ENCODE results near the gene TANGO2. TPM values are rescaled to one million over a fixed set of nuclear protein-coding genes. Genes with fewer than 3 reads are reported as not detected.

The TANGO2 gene
- total and polyA plus RNA-seq, 2 of the 8 experiments (the other 6 are each of a cell fraction or from before 2014, with no cell fraction given): 10.1 to 18.4 TPM

DNA sequence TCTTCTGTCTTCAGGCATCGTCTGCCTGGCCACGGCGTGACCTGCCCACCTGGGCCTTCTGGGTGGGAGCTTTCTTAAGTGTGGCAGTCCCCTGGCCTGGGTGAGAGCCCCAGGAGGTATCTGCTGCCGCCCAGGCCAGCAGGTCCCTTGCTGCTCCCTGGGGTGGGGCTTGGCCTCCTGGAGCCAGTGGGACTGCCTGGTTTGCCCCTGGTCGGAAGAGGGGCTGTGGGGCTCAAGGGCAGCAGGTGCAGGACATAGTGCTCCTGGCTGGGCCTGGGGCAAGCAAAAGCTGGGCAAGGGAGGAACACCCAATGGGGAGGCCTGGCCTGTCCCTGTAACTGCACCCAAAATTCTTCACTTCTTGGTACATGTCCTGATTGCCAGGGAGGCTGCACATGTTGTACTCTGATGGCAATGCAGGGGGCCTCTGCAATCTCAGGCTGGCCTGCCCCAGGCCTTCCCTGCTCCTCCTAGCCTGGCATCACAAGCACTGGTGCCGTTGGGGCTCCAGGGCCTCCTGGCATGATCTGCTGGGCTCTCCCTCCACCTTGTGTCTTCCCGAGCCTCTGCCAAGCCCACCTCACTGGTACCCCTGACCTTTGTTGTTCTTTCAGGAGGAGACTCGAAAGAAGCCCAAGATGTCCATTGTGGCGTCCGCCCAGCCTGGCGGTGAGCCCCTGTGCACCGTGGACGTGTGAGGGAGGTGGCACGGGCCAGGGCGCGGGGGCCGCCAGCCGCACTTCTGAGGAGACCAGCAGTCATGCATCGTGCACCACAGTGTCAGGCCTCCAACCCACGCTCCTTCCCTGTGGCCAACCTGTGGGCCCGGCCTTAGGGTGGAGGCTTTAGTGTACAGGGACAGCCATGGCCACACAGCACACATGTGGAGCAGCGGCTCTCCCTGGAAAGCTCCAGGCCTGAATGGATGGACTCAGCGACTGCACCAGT is 88.8 kb downstream of the TANGO2 start:
- Histone ChIP-seq H3K9me3 (ENCODE audit: insufficient read depth in 2 of 2, low read depth in 1 of 2, low read length in 1 of 2) (no peaks in the 10 kb centered on the region), H2BK120ac (replicated peaks; ENCODE audit: low read depth, low read length) (no peak overlapping the region), H2BK12ac (ENCODE audit: low read depth, low read length) (no peak overlapping the region), H2BK20ac (ENCODE audit: low read length) (no peak overlapping the region), H3K79me1 (ENCODE audit: low read depth, low read length) (peaks cover 8% of the 10 kb centered on the region), H3K9ac (replicated peaks in 1 of 4; ENCODE audit: extremely low read depth in 1 of 4, low read depth in 3 of 4, low read length in 3 of 4) (no peak overlapping the region), H3K18ac (ENCODE audit: extremely low read depth, low read length) (no peak overlapping the region), H3K4me1 (replicated peaks in 1 of 4; ENCODE audit: control insufficient read depth in 3 of 4, insufficient read depth in 4 of 4, low read length in 3 of 4) (no peaks in the 10 kb centered on the region), H3K27ac (ENCODE audit: low read depth, low read length) (no peak overlapping the region), H3K4me2 (ENCODE audit: insufficient read depth in 1 of 2, low read depth in 2 of 2, low read length in 2 of 2) (no peak overlapping the region), H3K56ac (replicated peaks; ENCODE audit: insufficient read length, low read depth, low read length) (no peak overlapping the region), H3K36me3 (ENCODE audit: control insufficient read depth in 2 of 4, insufficient read depth in 4 of 4, low read length in 3 of 4) (peaks cover 55 to 73% (median 63%) of the 10 kb centered on the region in 4 experiments), H2BK5ac (ENCODE audit: low read depth, low read length) (no peak overlapping the region), H2AK5ac (ENCODE audit: low read depth, low read length) (no peak overlapping the region), H3K4ac (replicated peaks; ENCODE audit: insufficient read length, low read depth, low read length) (no peak overlapping the region), H2BK15ac (ENCODE audit: low read length) (no peak overlapping the region), H4K8ac (ENCODE audit: extremely low read depth, insufficient read depth, low read length) (no peak overlapping the region), H4K20me1 (replicated peaks in 1 of 2; ENCODE audit: control insufficient read depth in 1 of 2, insufficient read depth in 2 of 2, low read length in 2 of 2) (peaks cover 17 to 44% of the 10 kb centered on the region in 2 experiments), H4K5ac (ENCODE audit: insufficient read length, low read depth, low read length) (no peak overlapping the region), H3K4me3 (ENCODE audit: extremely low read depth in 1 of 4, insufficient read depth in 2 of 4, low read depth in 3 of 4, low read length in 4 of 4) (no peak overlapping the region), H3K79me2 (ENCODE audit: control insufficient read depth in 1 of 2, insufficient read depth in 2 of 2, low read length in 2 of 2) (no peaks in the 10 kb centered on the region; a peak in 1 of 4 replicates), H3K23me2 (ENCODE audit: low read depth, low read length) (no peaks in the 10 kb centered on the region), H2AFZ (ENCODE audit: low read length) (no peak overlapping the region), H4K91ac (replicated peaks; ENCODE audit: insufficient read length, low read length) (no peak overlapping the region), H3K14ac (ENCODE audit: insufficient read length) (no peak overlapping the region), H3K27me3 (replicated peaks in 1 of 4; ENCODE audit: control insufficient read depth in 3 of 4, extremely low read depth in 1 of 4, insufficient read depth in 3 of 4, low read length in 3 of 4) (no peaks in the 10 kb centered on the region), H3K23ac (ENCODE audit: insufficient read length) (no peak overlapping the region)
- POLR2A ChIA-PET (ENCODE audit: partially characterized antibody): interaction anchor here (0.6 to 29.4 kb wide), 8 partner anchors 2 to 298 kb away, joined by 4 to 598 read pairs (median 25); partner anchors contain the start of genes RANBP1 and TRMT2A
- no peak for FAIRE-seq
- WGBS, 2 experiments (ENCODE audit: extremely low coverage in 1 of 2, insufficient coverage in 1 of 2, insufficient read length in 1 of 2, insufficient replicate concordance in 2 of 2, low coverage in 1 of 2, low lambda C conversion rate in 2 of 2, missing lambda C conversion rate in 1 of 2): 95% methylated on average over 17 of the region's 23 CpGs; no CpG with 5 or more reads in 1 of the 2 experiments
- DNase-seq (ENCODE audit: low read depth in 1 of 2, low spot score in 2 of 2): no peak
- CTCF ChIA-PET (ENCODE audit: partially characterized antibody): interaction anchor here (0.8 to 3.2 kb wide), 7 partner anchors 9 to 147 kb away, joined by 4 to 23 read pairs (median 7); no protein-coding TSS in a partner anchor
- TF ChIP-seq TAF7 (optimal IDR thresholded peaks at IDR 0.05; ENCODE audit: borderline replicate concordance, low read depth, low read length) (no peak), POLR2AphosphoS5 (IDR thresholded peaks at IDR 0.05; ENCODE audit: low read depth, low read length) (peak; percentile 57), CTBP2 (IDR thresholded peaks at IDR 0.05; ENCODE audit: borderline replicate concordance, insufficient read depth, insufficient read length, low read length) (no peak), SRF (IDR thresholded peaks at IDR 0.05; ENCODE audit: low read depth, low read length) (no peak), ASH2L (IDR thresholded peaks at IDR 0.05; ENCODE audit: low read length) (no peak), POLR2A (IDR thresholded peaks at IDR 0.05; ENCODE audit: control extremely low read depth in 1 of 2, low read depth in 2 of 2, low read length in 2 of 2) (peak; percentile 45 to 66; a peak in 2 of 3 replicates), E2F6 (IDR thresholded peaks at IDR 0.05) (no peak)
- TF ChIP-seq, protein P1, sequence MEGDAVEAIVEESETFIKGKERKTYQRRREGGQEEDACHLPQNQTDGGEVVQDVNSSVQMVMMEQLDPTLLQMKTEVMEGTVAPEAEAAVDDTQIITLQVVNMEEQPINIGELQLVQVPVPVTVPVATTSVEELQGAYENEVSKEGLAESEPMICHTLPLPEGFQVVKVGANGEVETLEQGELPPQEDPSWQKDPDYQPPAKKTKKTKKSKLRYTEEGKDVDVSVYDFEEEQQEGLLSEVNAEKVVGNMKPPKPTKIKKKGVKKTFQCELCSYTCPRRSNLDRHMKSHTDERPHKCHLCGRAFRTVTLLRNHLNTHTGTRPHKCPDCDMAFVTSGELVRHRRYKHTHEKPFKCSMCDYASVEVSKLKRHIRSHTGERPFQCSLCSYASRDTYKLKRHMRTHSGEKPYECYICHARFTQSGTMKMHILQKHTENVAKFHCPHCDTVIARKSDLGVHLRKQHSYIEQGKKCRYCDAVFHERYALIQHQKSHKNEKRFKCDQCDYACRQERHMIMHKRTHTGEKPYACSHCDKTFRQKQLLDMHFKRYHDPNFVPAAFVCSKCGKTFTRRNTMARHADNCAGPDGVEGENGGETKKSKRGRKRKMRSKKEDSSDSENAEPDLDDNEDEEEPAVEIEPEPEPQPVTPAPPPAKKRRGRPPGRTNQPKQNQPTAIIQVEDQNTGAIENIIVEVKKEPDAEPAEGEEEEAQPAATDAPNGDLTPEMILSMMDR (IDR thresholded peaks at IDR 0.05; ENCODE audit: control extremely low read depth in 1 of 3, insufficient read depth in 1 of 3, low read depth in 1 of 3, low read length in 3 of 3): no peak

Data from H1 (cell line).